Esophagus squamous epithelium (tissue), 4 donors: ENCODE data around the gene SMS.

Source experiments
- CTCF ChIP-seq, 6 experiments: fragments of 450-650 bp in 4 of 6; fragments of 200-600 bp in 2 of 6; sonication (generic) in 2 of 6; IDR thresholded peaks; one replicate each; pipeline ENCODE4 v1.5.1; 2016 to 2019; ENCODE audit warnings: antibody characterized with exemption in 6 of 6, mild to moderate bottlenecking in 4 of 6, moderate library complexity in 4 of 6
- POLR2A ChIP-seq, 4 donors: fragments of 450-650 bp; IDR thresholded peaks; one replicate each; pipeline ENCODE4 v1.6.1; 2017; ENCODE audit warnings: antibody characterized with exemption in 4 of 4, mild to moderate bottlenecking in 4 of 4, moderate library complexity in 3 of 4

- TF ChIP-seq CTCF (IDR thresholded peaks at IDR 0.05): no peak
- no peak for TF ChIP-seq POLR2A (IDR thresholded peaks at IDR 0.05)
These were observed 93.3 kb downstream of the SMS start for GRCh38 chrX:22033818-22034217.
